Tibial nerve (tissue), 4 donors: ENCODE measurements around the gene NT5C3A.
"Not testable (repeated sequence)": the region's sequence is repeated elsewhere in the genome, so short reads cannot be mapped to it uniquely, and the experiment has no call there.

ENCODE experiments used
- EP300 ChIP-seq, 2 donors: sonication (generic); formaldehyde crosslinking; IDR thresholded peaks; one replicate each; pipeline ENCODE4 v1.6.1; 2017; ENCODE audit warnings: antibody characterized with exemption in 2 of 2, mild to moderate bottlenecking in 1 of 2
- POLR2A ChIP-seq, 2 donors: fragments of 450-650 bp; IDR thresholded peaks; one replicate each; pipeline ENCODE4 v1.6.1; 2017; ENCODE audit warnings: antibody characterized with exemption in 2 of 2, mild to moderate bottlenecking in 2 of 2, moderate library complexity in 2 of 2
- TF ChIP-seq, protein P1 (sequence below), 5 experiments: fragments of 200-600 bp in 3 of 5; fragments of 450-650 bp in 2 of 5; sonication (generic) in 3 of 5; IDR thresholded peaks; one replicate each; pipeline ENCODE4 v1.5.1; 2016 to 2019; ENCODE audit warnings: antibody characterized with exemption in 5 of 5, mild to moderate bottlenecking in 3 of 5, moderate library complexity in 2 of 5

DNA sequence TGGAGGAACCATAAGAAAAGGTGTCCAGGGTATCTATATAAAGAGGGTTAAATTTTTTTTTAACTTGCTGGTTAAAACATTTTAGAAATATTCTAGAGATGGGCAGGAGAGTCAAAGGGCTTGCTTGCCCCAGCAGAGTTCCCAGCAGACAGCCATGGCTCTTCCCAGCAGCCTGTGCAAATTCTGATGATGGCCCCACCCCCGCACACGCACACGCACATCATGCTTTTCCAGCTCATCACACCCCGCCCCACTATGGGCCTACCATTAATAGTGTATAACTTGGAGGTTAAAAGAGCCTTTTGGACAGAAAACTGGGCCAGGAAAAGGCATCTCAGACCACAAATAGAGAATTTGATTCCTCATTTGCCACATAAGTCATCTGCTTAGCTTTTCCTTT lies 56.9 kb downstream of the NT5C3A start:
- TF ChIP-seq EP300, POLR2A (IDR thresholded peaks at IDR 0.05): not testable (repeated sequence)
- TF ChIP-seq, protein P1, sequence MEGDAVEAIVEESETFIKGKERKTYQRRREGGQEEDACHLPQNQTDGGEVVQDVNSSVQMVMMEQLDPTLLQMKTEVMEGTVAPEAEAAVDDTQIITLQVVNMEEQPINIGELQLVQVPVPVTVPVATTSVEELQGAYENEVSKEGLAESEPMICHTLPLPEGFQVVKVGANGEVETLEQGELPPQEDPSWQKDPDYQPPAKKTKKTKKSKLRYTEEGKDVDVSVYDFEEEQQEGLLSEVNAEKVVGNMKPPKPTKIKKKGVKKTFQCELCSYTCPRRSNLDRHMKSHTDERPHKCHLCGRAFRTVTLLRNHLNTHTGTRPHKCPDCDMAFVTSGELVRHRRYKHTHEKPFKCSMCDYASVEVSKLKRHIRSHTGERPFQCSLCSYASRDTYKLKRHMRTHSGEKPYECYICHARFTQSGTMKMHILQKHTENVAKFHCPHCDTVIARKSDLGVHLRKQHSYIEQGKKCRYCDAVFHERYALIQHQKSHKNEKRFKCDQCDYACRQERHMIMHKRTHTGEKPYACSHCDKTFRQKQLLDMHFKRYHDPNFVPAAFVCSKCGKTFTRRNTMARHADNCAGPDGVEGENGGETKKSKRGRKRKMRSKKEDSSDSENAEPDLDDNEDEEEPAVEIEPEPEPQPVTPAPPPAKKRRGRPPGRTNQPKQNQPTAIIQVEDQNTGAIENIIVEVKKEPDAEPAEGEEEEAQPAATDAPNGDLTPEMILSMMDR (IDR thresholded peaks at IDR 0.05): not testable (repeated sequence)
